NCI-H2029 (cell line): ENCODE data around the gene RGS7.
"Not testable (repeated sequence)": the region's sequence is repeated elsewhere in the genome, so short reads cannot be mapped to it uniquely, and the experiment has no call there.

ENCODE experiments used
- DNase-seq: peaks from one replicate; lab custom pipeline; 2025; lab: John Stamatoyannopoulos, UW

Gene RGS7

DNA sequence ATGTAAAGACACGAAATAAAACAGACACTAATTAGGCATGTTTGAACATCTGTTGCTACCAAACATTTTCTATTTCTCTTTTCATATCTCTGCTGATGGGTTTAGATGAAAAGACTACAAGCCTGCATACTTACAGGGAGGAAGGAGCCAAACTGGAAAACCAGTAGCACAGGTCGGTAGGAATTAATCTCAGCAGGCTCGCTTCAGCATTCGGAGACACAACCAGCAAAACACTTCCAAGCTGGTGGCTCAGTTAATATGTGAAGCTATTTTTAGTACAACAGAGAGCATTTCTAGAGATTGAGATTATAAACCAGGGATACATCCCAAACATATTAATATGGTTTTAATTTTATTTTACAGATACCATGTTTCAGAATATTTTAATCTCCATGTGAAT is 444.2 kb downstream of the RGS7 start:
- DNase-seq, result no peak

DNA sequence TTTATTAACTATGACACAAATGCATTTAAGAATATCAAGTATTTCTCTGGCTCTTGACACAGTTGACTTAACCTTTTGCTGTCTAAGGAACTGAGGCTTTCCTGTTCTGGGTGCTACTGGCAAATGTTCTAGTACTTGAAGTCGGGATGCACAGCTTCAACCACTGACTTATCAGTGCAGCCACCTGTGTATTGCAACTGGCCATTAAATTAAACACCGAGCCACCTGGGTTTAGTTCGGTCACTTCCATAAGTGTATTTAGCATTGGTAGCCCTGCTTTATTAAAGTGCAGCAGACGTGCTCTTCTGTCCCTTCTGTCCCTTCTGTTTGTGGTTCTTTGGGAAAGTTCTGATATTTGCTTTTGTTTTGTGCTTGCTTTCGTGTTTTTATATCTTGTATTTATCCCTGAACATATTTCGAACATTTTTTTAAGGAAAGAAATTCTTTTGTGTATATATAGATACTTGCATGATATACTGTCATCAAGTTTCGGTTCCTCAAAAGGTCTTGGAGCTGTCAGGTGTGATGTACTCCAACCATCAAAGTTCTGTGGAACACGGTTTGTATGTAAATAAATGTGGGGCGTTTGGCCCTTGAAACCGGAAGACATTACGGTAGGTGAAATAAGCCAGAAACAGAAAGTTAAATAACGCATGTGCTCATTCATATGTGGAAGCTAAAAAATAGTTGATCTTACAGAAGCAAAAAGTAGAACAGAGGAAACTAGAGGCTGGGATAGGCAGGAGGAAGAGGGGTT is 447.1 kb downstream of the RGS7 start:
- no peak for DNase-seq

DNA sequence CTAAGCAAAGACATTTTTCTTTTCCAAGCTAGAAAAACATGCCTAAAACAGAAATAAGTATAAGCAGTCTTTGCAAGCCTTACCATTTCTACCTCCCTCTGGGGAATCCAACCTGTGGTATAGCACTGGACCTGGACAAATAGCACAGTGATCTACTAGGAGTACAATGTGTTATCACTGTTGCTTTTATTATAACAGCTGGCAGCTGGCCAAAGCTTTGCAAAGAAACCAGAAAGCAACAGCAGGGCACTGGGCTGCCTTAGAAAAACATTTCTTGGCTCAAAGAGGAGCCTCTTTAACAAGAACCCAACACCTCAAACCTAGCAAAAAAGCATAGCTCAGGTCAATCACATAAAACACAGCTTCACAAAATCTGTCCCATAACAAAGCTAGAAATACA is 450.5 kb downstream of the RGS7 start:
- DNase-seq, result peak; percentile 24

DNA sequence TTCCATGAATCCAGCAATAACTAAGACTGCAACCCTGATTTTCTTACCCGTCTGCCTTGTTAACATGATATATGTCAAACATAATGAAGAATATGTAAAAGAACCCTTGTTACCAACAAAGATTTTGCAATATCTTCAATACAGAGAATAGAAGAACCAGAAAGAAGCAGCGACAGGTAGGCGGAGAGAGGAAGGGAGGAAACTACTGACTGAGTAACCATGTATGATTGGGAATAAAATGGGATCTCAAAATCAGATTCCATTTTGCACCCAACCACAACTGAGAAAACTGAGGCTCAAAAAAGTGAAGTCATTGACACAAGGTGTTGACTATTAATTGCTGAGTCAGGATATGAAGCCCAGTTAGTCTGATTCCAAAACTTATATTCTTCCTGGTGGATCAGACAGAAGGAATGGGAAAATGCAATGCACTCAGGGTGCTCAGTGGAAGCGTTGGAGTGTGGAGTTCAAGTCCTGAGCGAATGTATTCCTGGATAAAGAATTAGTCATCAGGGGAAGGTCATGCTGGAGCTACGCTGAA is 451.7 kb downstream of the RGS7 start:
- DNase-seq, result no peak

DNA sequence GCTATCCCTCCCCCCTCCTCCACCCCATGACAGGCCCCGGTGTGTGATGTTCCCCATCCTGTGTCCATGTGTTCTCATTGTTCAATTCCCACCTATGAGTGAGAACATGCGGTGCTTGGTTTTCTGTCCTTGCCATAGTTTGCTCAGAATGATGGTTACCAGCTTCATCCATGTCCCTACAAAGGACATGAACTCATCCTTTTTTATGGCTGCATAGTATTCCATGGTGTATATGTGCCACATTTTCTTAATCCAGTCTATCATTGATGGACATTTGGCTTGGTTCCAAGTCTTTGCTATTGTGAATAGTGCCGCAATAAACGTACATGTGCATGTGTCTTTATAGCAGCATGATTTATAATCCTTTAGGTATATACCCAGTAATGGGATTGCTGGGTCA is 461.6 kb downstream of the RGS7 start:
- DNase-seq, result not testable (repeated sequence)

DNA sequence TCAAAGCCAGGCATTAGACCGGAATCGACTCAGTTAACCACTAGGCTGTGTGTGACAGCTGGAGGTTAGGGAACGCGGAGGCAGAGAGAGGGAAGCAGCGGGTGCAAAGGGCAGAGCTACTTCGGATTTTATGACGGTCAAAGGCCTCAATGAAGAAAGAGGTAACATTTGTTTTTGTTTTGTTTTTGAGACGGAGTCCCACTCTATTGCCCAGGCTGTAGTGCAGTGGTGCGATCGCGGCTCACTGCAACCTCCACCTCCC is 468.3 kb downstream of the RGS7 start:
- DNase-seq, result no peak

DNA sequence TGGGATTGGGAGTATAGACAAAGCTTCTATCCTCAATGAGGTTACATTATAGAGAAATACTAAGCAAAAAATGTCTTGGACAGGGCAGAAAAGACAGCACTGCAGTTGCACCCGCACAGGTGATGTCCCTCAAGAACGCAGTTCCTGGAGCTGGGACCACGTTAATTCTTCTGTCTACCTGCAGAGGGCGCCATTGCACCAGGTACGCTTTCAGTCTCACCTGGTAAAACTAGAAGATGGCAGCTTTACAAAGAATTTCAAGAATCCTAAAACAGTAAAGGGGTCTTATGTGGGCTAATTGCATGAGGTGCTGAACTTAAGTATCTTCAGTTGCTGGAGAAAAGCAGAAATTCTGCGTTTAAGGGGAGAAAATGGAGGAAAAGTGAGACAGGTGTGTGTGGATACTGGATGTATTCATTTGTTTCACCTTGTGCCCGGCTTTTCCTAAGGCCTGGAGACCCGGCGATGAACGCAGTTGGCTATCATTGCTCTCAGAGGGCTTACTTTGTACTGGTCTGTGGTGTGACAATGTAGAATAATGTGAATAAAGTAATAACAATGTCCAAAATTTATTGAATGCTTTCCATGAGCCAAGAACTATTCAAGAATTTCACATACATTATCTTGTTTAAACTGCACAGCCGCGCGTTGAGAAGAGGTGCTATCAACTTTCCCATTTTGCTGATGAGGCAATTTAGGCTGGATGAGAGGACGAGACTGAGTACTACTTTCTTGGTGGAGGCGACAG is 468.8 kb downstream of the RGS7 start:
- no peak for DNase-seq

DNA sequence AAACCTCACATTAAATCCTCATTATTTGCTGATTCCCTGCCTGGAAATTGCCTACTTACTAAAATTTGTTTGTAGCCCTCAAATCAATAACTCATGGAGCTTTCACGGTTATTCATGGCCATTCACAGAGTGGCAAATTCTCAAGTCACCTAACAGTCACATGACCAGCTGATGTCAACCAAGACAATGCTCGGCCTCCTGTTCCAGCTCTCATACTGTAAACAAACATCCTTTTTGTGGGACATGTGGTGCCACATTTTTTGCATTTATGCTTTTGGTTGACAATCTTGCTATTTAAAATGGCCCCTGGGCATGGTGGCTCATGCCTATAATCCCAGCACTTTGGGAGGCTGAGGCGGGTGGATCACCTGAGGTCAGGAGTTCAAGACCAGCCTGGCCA is 473.5 kb downstream of the RGS7 start:
- DNase-seq, result no peak

DNA sequence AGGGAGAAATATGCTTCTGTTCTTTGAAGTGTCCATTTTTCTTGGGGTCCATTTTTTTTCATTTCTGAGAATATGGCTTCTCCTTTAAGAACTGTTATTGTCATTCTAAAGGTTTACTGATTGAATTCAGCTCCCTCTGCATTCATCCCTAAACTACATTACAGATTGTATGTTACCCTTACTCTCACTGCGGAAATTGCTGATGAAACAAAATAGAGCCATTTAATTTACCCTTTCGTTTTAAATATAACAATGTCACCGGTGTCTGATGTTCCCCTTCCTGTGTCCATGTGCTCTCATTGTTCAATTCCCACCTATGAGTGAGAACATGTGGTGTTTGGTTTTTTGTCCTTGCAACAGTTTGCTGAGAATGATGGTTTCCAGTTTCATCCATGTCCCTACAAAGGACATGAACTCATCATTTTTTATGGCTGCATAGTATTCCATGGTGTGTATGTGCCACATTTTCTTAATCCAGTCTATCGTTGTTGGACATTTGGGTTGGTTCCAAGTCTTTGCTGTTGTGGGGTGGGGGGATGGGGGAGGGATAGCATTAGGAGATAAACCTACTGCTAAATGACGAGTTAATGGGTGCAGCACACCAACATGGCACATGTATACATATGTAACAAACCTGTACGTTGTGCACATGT is 474.2 kb downstream of the RGS7 start:
- DNase-seq, result not testable (repeated sequence)

DNA sequence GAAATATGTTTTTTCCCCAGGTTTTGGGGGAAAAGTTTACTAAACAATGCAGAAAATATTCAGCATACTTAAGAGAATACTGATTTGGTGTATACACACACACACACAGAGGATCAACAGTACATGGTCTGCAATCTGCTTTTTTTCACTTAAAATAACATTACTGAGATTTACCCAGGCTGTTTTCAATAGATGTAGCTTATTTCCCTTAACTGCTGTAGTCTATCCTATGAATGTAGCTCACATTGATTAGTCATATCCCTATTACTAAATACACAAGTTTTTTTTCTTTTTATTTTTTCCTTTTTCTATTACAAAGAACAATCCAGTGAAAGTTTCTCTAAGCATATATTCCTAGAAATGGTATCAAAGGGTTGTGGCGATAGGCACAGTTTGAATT is 478.4 kb downstream of the RGS7 start:
- no peak for DNase-seq

DNA sequence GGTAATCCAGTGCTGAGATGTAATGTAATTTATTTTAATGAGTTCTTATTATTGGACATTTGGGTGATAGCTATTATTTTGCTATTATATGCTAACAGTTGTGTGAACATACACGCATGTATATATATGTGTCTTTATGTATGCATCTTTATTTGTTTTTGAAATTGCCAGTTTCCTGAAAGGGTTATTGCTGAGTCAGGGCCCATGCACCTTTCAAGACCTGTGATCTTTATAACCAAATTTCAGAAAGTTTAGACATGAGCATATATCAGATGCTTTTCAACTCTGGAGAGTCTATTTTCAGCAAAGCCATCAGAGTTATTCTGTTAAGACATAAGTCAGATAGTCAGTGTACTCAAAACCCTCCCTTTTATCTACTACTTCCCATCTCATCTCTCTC is 479.4 kb downstream of the RGS7 start:
- no peak for DNase-seq

DNA sequence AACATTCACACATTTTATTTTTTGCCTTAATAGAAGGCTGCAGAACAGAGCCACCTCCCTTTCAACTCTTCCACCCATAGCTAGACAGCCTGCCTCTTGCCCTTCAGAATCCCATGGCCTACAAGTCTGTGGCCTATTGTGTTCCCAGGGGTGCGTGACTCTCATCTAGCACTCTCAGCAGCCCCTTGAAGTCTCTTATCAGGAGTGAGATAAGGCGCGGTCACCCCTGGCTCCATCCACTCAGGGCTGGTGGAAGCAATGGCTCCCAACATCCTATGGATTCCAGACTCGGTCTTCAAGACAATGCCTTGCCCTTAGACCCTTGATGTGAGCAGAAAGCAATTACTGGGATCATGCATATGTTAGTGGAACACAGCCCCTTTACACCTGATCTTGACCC is 480.9 kb downstream of the RGS7 start:
- DNase-seq, result no peak

DNA sequence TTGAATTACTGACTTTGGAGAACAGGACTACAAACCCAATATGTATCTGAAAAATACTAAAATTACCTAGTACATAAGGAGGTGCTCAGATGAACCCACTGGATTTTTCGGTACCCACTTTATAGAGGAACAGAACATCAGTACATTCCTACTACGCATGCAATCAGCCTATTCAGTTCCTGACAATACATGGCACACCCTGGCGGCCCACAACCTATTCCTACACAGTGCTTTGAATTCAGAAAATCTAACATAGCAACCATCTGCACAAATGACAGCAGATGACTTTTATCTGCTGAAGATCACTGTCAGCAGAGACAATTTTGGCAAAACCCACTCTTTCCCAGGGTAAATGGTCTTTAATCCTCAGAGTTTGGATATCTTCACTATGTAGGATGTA is 487.9 kb downstream of the RGS7 start:
- no peak for DNase-seq

DNA sequence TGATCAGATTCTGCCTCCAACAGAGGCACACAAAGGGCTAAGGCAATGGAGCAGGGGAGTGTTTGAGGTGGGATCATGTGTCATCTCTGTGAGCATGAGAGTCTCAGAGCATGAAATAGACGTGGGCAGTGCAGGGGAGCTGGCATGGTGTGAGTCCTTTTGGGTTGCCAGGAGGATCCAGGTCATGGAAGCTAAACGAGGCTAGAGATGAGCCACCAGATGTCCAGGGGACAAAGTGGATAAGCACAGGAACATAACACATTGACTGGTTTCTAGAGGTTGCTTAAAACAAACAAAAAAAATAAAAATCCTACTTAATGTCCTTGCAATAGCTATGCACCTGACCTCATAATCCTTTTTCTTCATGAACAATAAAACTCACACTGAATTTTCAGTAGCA is 490.3 kb downstream of the RGS7 start:
- no peak for DNase-seq

DNA sequence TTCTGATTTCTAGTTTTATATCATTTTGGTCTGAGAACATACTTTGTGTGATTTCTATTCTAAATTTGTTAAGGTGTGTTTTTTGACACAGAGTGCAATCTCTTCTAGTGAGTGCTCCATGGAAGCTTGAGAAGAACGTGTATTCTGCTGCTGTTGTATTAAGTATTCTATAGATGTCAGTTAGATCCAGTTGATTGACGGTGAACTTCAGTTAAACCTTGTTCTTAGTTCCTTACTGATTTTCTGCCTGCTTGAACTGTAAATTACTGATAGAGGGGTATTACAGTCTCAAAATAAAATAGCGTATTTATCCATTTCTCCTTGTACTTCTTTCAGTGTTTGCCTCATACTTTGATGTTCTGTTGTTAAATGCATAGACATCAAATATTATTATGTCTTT is 497.0 kb downstream of the RGS7 start:
- no peak for DNase-seq

DNA sequence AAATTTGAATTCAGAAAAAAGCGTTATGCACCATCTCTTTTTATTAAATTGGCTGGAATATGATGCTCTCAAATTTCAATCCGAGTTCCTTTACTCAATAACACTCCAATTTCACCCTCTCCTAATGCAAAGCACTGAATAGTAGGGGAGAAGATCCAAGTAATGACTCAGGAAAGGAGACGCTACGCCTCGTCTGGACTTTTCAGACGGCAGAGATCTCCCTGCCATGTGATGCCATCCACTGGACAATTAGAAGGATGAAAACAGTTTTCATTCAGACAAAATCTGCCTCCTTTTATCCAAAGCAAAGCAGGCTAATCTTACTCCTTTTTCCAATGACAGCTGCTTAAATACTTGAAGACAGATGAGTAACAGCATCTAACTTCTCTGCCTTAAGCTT is 502.6 kb downstream of the RGS7 start:
- DNase-seq, result no peak

DNA sequence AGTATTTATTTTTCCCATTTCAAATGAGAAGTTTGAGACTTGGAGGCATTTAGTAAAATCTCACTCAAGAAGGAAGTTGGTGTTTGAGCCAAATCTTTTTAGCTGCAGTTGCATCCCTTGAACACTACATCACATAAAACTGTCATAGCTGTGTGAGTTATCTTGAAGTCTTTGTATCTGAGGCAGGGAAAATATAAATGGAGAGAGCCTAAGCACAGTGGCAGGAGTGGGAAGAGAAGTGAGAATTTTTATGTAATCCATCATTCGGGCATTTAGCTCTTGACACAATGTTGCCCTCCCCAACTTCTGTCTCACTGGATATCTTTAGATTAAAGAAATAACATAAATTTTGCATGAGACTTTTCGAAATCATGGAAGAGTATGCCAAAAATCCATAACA is 509.7 kb downstream of the RGS7 start:
- no peak for DNase-seq

DNA sequence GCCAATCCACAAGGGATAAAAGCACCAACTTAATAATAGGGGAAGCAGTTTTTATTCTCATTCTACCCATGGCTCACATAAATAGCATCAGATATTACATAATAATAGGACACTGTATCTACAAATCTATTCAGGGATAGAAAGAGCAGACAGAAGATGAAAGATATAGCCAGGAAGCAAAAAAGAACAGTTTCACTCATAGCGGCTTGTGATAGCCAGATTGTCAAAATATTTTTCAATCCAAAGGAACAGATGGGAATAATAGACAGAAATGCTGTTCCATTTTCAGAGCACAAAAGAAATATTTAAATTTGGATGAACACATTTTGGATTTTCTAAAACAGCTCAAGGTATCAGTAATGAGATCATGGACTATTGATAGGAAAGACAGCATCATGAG is 512.5 kb downstream of the RGS7 start:
- no peak for DNase-seq

DNA sequence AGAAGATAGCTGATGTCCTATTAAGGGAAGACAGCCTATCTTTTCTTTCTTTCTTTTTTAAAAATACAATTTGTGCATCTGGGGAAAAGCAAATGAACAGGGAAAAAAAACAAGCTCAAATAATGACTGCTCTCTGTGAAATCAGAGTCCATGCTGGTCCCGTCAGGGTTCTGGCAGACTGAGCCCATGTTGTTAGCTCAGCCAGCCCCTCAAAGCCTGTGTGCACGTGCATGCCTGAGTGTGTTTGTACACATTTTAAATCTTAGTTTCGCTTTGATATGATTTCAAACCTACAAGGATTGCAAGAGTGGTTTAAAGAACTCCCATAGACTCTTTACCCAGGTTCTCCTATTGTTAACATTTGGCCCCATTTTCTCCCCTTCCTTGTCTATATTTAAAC is 513.2 kb downstream of the RGS7 start:
- DNase-seq, result no peak

DNA sequence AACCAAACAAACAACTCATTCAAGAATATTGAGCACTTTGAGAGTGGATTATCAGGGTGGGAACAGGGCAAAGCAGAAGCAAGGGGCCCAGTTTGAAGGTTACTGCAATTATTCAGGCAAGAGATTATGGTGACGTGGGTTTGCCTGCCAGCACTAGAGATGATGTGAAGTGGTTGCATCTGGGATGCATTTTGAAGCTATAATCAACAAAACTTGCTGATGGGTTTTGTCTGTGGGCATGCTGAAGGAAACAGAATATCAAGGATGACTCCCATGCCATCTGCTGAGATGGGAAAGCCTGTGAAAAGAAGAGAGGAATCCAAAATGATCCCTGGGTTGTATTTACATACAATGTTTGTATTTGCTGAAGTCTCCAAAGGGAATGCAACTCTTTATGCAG is 520.7 kb downstream of the RGS7 start:
- DNase-seq, result no peak

DNA sequence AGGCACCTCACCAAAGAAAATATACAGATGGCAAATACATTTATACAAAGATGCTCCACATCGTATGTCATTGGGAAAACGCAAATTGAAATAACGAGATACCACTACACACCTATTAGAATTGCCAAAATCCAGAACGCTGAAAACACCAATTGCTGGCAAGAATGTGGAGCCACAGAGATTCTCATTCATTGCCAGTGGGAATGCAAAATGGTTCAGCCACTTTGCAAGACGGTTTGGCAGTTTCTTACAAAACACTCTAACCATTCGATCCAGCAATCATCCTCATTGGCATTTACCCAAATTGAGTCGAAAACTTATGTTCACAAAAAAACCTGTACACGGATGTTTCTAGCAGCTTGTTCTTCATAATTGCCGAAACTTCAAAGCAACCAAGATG is 521.7 kb downstream of the RGS7 start:
- no peak for DNase-seq

DNA sequence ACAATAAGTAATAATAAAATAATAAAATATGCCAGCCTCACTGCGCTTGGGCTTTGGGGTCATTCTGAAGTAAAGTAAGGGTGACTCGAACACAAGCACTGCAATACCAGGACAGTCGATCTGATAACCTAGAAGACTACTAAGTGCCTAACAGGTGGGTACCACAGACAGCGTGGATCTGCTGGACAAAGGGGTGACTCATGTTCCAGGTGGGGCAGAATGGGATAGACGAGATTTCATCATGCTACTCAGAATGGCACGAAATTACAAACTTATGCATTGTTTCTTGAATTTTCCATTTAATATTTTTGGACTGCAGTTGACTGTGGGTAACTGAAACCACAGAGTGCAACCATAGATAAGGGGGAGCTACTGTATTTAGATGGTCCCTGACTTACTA is 523.9 kb downstream of the RGS7 start:
- DNase-seq, result no peak

DNA sequence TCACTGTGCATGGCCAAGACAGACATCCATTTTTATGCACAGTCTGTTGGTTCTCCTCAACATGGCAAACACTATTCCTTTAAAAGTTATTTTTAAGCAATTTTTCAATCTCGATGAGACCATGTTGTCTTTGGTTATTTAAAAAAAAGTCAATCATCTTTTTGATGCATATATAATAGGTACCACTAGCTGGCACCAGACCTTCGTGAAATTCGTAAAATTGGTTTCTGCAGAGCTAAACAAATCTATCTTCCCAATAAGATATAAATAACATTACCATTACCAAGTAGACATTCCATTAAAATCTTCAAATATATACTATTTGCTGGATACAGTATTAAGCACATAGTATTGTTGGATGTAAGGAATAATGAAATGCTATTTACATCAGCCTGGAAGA is 525.1 kb downstream of the RGS7 start:
- DNase-seq, result no peak
